NCI-H2196 (cell line): ENCODE data around the gene HMCN2.
"Not testable (repeated sequence)": the region's sequence is repeated elsewhere in the genome, so short reads cannot be mapped to it uniquely, and the experiment has no call there.

Source experiments
- DNase-seq: peaks from one replicate; lab custom pipeline; 2025; ENCODE audit not compliant: unreplicated experiment; lab: John Stamatoyannopoulos, UW

The HMCN2 gene

GRCh38 chr9:130382636-130383349, 117.2 kb downstream of the HMCN2 start:
- peak; percentile 10 for DNase-seq

GRCh38 chr9:130383350-130383715, 117.8 kb downstream of the HMCN2 start:
- no peak for DNase-seq

GRCh38 chr9:130383979-130384676, 118.6 kb downstream of the HMCN2 start:
- no peak for DNase-seq

GRCh38 chr9:130385257-130385656, 119.7 kb downstream of the HMCN2 start:
- no peak for DNase-seq

- DNase-seq, result no peak
Observed at GRCh38 chr9:130387398-130387797, 121.8 kb downstream of the HMCN2 start.

GRCh38 chr9:130387905-130388304, 122.3 kb downstream of the HMCN2 start:
- no peak for DNase-seq

GRCh38 chr9:130390390-130390789, 124.8 kb downstream of the HMCN2 start:
- DNase-seq, result no peak

GRCh38 chr9:130390986-130391385, 125.4 kb downstream of the HMCN2 start:
- DNase-seq, result no peak

- DNase-seq, result no peak
Observed at GRCh38 chr9:130391866-130392265, 126.3 kb downstream of the HMCN2 start.

GRCh38 chr9:130393681-130394071, 128.1 kb downstream of the HMCN2 start:
- DNase-seq, result no peak

- DNase-seq, result no peak
Observed at GRCh38 chr9:130394320-130394719, 128.8 kb downstream of the HMCN2 start.

- no peak for DNase-seq
Observed at GRCh38 chr9:130394814-130395470, 129.4 kb downstream of the HMCN2 start.

GRCh38 chr9:130395810-130396435, 130.4 kb downstream of the HMCN2 start:
- DNase-seq, result no peak

- no peak for DNase-seq
Observed at GRCh38 chr9:130396581-130396980, 131.0 kb downstream of the HMCN2 start.

- DNase-seq, result no peak
Observed at GRCh38 chr9:130398487-130399240, 133.1 kb downstream of the HMCN2 start.

GRCh38 chr9:130399768-130400167, 134.2 kb downstream of the HMCN2 start:
- DNase-seq, result no peak

- no peak for DNase-seq
Observed at GRCh38 chr9:130400870-130401269, 135.3 kb downstream of the HMCN2 start.

GRCh38 chr9:130401742-130402141, 136.2 kb downstream of the HMCN2 start:
- not testable (repeated sequence) for DNase-seq

GRCh38 chr9:130402243-130402642, 136.7 kb downstream of the HMCN2 start:
- no peak for DNase-seq

- no peak for DNase-seq
Observed at GRCh38 chr9:130402645-130403440, 137.3 kb downstream of the HMCN2 start.
